Esophagus muscularis mucosa (tissue), 4 donors: ENCODE measurements around the gene COPS6. TPM values are rescaled to one million over a fixed set of nuclear protein-coding genes. Genes with fewer than 3 reads are reported as not detected.

Experiments used
- DNase-seq: peaks from one replicate; pipeline ENCODE4 v3.0.0-alpha.2; 2017; ENCODE audit errors: extremely low spot score
- H3K27ac ChIP-seq, 4 donors: fragments of 200-600 bp; sonication (generic); replicated peaks in 1 of 4; 1 replicate in 3 of 4; 2 replicates in 1 of 4; pipeline ENCODE4 v1.5.1; 2016 to 2019; ENCODE audit warnings: mild to moderate bottlenecking in 1 of 4
- H3K27me3 ChIP-seq, 4 donors: fragments of 200-600 bp; sonication (generic); one replicate each; pipeline versions ENCODE4 v1.5.1 to v1.6.0; 2016 to 2019
- H3K36me3 ChIP-seq, 4 donors: fragments of 200-600 bp; sonication (generic); one replicate each; pipeline ENCODE4 v1.5.1; 2016 to 2019
- H3K4me1 ChIP-seq, 4 donors: fragments of 200-600 bp; sonication (generic); one replicate each; pipeline ENCODE4 v1.5.1; 2016 to 2019
- H3K4me3 ChIP-seq, 4 donors: fragments of 200-600 bp; sonication (generic); 1 replicate in 2 of 4; 2 replicates in 2 of 4; pipeline ENCODE4 v1.5.1; 2016 to 2019; ENCODE audit warnings: mild to moderate bottlenecking in 4 of 4, moderate library complexity in 1 of 4
- H3K9me3 ChIP-seq, 4 donors: fragments of 200-600 bp; sonication (generic); 1 replicate in 3 of 4; 2 replicates in 1 of 4; pipeline ENCODE4 v1.5.1; 2016 to 2019
- EP300 ChIP-seq: sonication (generic); formaldehyde crosslinking; IDR thresholded peaks from one replicate; pipeline ENCODE4 v1.6.1; 2017; ENCODE audit warnings: antibody characterized with exemption
- POLR2A ChIP-seq: fragments of 450-650 bp; IDR thresholded peaks from one replicate; pipeline ENCODE4 v1.6.1; 2017; ENCODE audit warnings: antibody characterized with exemption, moderate library complexity, mild to moderate bottlenecking, low read depth
- POLR2AphosphoS5 ChIP-seq, 2 donors: sonication (generic); formaldehyde crosslinking; IDR thresholded peaks; one replicate each; pipeline ENCODE4 v1.6.1; 2017; ENCODE audit warnings: antibody characterized with exemption in 2 of 2
- WGBS: methylation state at CpG from one replicate; pipeline ENCODE4 v1.1.5; 2018; 5-methylcytosine and 5-hydroxymethylcytosine counted together
- intact Hi-C: fragments of 100-400 bp; cut with DNase I; formaldehyde crosslinking; loops from one replicate; pipeline ENCODE4 v1.15.1; 2023
- total RNA-seq, 4 donors: library from RNA; depleted of rRNA; stranded (reverse); fragments of >200 nt; gene quantifications; one replicate each; pipeline versions ENCODE4 v1.1.0 to v1.2.1, GENCODE V29; 2016
- TF ChIP-seq, protein P1 (sequence below), 3 experiments: fragments of 200-600 bp in 2 of 3; fragments of 450-650 bp in 1 of 3; sonication (generic) in 2 of 3; IDR thresholded peaks; one replicate each; pipeline ENCODE4 v1.5.1; 2017 to 2019; ENCODE audit warnings: antibody characterized with exemption in 3 of 3, mild to moderate bottlenecking in 2 of 3, moderate library complexity in 1 of 3

The COPS6 gene
- total RNA-seq, 4 donors from 2014 or later: 49.4 to 97.6 (median 73.7) TPM

GRCh38 chr7:100102950-100103840 is 14.4 kb downstream of the COPS6 start:
- peak overlapping the region; percentile 93 to 98 (median 96) for H3K27ac ChIP-seq
- peaks cover 19 to 38% (median 28%) of the 10 kb centered on the region in 4 donors for H3K4me1 ChIP-seq
- TF ChIP-seq POLR2A (no peak), EP300 (no peak), POLR2AphosphoS5 (IDR thresholded peaks at IDR 0.05) (no peak)
- TF ChIP-seq, protein P1, sequence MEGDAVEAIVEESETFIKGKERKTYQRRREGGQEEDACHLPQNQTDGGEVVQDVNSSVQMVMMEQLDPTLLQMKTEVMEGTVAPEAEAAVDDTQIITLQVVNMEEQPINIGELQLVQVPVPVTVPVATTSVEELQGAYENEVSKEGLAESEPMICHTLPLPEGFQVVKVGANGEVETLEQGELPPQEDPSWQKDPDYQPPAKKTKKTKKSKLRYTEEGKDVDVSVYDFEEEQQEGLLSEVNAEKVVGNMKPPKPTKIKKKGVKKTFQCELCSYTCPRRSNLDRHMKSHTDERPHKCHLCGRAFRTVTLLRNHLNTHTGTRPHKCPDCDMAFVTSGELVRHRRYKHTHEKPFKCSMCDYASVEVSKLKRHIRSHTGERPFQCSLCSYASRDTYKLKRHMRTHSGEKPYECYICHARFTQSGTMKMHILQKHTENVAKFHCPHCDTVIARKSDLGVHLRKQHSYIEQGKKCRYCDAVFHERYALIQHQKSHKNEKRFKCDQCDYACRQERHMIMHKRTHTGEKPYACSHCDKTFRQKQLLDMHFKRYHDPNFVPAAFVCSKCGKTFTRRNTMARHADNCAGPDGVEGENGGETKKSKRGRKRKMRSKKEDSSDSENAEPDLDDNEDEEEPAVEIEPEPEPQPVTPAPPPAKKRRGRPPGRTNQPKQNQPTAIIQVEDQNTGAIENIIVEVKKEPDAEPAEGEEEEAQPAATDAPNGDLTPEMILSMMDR (IDR thresholded peaks at IDR 0.05): no peak
- intact Hi-C loops: loop anchor here (2.0 kb wide), 1 partner anchor 16 kb away; the partner anchor contains the start of genes CNPY4 and TAF6
- H3K36me3 ChIP-seq: peaks cover 51 to 69% (median 67%) of the 10 kb centered on the region in 4 donors
- no peaks in the 10 kb centered on the region for H3K9me3 ChIP-seq
- DNase-seq: no peak
- 81% methylated on average over 17 of the region's 17 CpGs for WGBS
- H3K27me3 ChIP-seq: no peaks in the 10 kb centered on the region
- no peak overlapping the region for H3K4me3 ChIP-seq

- Histone ChIP-seq H3K9me3 (no peaks in the 10 kb centered on the region), H3K36me3 (peaks cover 44 to 77% (median 76%) of the 10 kb centered on the region in 4 donors), H3K27ac (no peak overlapping the region), H3K4me1 (peaks cover 6 to 20% (median 14%) of the 10 kb centered on the region in 4 donors), H3K4me3 (no peak overlapping the region), H3K27me3 (no peaks in the 10 kb centered on the region)
- no peak for DNase-seq
- TF ChIP-seq POLR2A: no peak
- no peak for TF ChIP-seq EP300
- TF ChIP-seq, protein P1 (IDR thresholded peaks at IDR 0.05): no peak
- no peak for TF ChIP-seq POLR2AphosphoS5 (IDR thresholded peaks at IDR 0.05)
- intact Hi-C loops: no loop called here
- 100% methylated on average over 4 of the region's 4 CpGs for WGBS
Observed at GRCh38 chr7:100105534-100105933, 16.8 kb downstream of the COPS6 start.

DNA sequence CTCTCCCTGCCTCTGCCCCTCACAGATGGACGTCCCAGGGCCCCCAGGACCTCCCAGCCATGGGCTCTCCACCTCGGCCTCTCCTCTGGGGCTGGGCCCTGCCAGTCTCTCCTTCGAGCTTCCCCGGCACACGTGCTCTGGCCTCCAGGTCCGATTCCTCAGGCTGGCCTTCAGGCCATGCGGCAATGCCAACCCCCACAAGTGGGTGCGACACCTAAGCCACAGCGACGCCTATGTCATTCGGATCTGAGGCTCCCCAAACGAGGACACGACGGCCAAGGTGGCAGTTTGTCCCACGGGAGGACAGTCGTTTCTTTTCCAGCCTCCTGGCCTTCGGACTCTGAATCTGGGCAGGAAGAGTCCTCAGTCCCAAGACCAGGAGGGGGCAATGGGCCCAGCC is 17.9 kb downstream of the COPS6 start:
- 81% methylated on average over 17 of the region's 17 CpGs for WGBS
- H3K4me1 ChIP-seq: peaks cover 6 to 15% (median 12%) of the 10 kb centered on the region in 4 donors
- intact Hi-C loops: no loop called here
- no peak overlapping the region for H3K27ac ChIP-seq
- peaks cover 52 to 88% (median 86%) of the 10 kb centered on the region in 4 donors for H3K36me3 ChIP-seq
- TF ChIP-seq POLR2A (no peak), EP300 (no peak), POLR2AphosphoS5 (IDR thresholded peaks at IDR 0.05) (no peak)
- TF ChIP-seq, protein P1 (IDR thresholded peaks at IDR 0.05): no peak
- DNase-seq: no peak
- H3K4me3 ChIP-seq: no peak overlapping the region
- H3K27me3 ChIP-seq: no peaks in the 10 kb centered on the region
- no peaks in the 10 kb centered on the region for H3K9me3 ChIP-seq

GRCh38 chr7:100107125-100107737 is 18.5 kb downstream of the COPS6 start:
- intact Hi-C loops: no loop called here
- H3K9me3 ChIP-seq: no peaks in the 10 kb centered on the region
- H3K36me3 ChIP-seq: peaks cover 58 to 94% (median 92%) of the 10 kb centered on the region in 4 donors
- peaks cover 5 to 12% (median 9%) of the 10 kb centered on the region in 4 donors for H3K4me1 ChIP-seq
- H3K4me3 ChIP-seq: no peak overlapping the region
- DNase-seq: no peak
- 77% methylated on average over 15 of the region's 25 CpGs for WGBS
- H3K27ac ChIP-seq: no peak overlapping the region
- H3K27me3 ChIP-seq: no peaks in the 10 kb centered on the region
- TF ChIP-seq, protein P1 (IDR thresholded peaks at IDR 0.05): no peak
- no peak for TF ChIP-seq EP300
